ENCODE data around the gene LRRC36. TPM values are rescaled to one million over a fixed set of nuclear protein-coding genes. Genes with fewer than 3 reads are reported as not detected.

LRRC36 gene
- total RNA-seq, 1 experiment from 2014 or later = 0.13 TPM

- TF ChIP-seq NFE2L1 (CRISPR knock-in tag; IDR thresholded peaks at IDR 0.05) (no peak), ZNF232 (CRISPR knock-in tag; IDR thresholded peaks at IDR 0.05) (0 out of 2 replicates have a peak, but pooled peaks have one; percentile 29), ETV6 (CRISPR knock-in tag; IDR thresholded peaks at IDR 0.05) (peak; percentile 64; the same call in 1 of the 2 replicates), EMX1 (CRISPR knock-in tag; IDR thresholded peaks at IDR 0.05) (no peak), ZNF317 (CRISPR knock-in tag; IDR thresholded peaks at IDR 0.05; ENCODE audit: borderline replicate concordance, low read depth) (no peak), ZNF121 (CRISPR knock-in tag; IDR thresholded peaks at IDR 0.05) (no peak), ATF2 (CRISPR knock-in tag; IDR thresholded peaks at IDR 0.05; ENCODE audit: borderline replicate concordance, low read depth) (no peak), SMAD4 (CRISPR knock-in tag; IDR thresholded peaks at IDR 0.05) (no peak), TEAD1 (CRISPR knock-in tag; IDR thresholded peaks at IDR 0.05) (0 out of 2 replicates have a peak, but pooled peaks have one; percentile 43), MAX (CRISPR knock-in tag; IDR thresholded peaks at IDR 0.05) (no peak; the same call in none of the 2 replicates), FOXP1 (CRISPR knock-in tag; IDR thresholded peaks at IDR 0.05; ENCODE audit: borderline replicate concordance) (peak; percentile 82), ZNF512 (CRISPR knock-in tag; IDR thresholded peaks at IDR 0.05; ENCODE audit: borderline replicate concordance) (no peak), E2F5 (CRISPR knock-in tag; IDR thresholded peaks at IDR 0.05) (peak; percentile 58; the same call in 1 of the 2 replicates), CREM (CRISPR knock-in tag; IDR thresholded peaks at IDR 0.05) (peak; percentile 59), CREB1 (CRISPR knock-in tag; IDR thresholded peaks at IDR 0.05) (no peak), NR3C1 (CRISPR knock-in tag; conservative IDR thresholded peaks at IDR 0.05; ENCODE audit: low read depth) (no peak), GRHL2 (CRISPR knock-in tag; IDR thresholded peaks at IDR 0.05; ENCODE audit: insufficient replicate concordance, severe bottlenecking) (no peak), ESRRA (CRISPR knock-in tag; IDR thresholded peaks at IDR 0.05; ENCODE audit: borderline replicate concordance) (0 out of 2 replicates have a peak, but pooled peaks have one; percentile 65), NR2C2 (CRISPR knock-in tag; IDR thresholded peaks at IDR 0.05) (0 out of 2 replicates have a peak, but pooled peaks have one; percentile 21), SP1 (CRISPR knock-in tag; conservative IDR thresholded peaks at IDR 0.05) (peak; percentile 70), E2F1 (CRISPR knock-in tag; IDR thresholded peaks at IDR 0.05) (0 out of 2 replicates have a peak, but pooled peaks have one; percentile 59)
Measured at GRCh38 chr16:67415872-67416793, 89.5 kb downstream of the LRRC36 start, which contains the start of gene ZDHHC1 (continued).

Data from WTC11 (cell line).